Keratinocyte (primary cell): ENCODE measurements around the gene RETREG1. TPM values are rescaled to one million over a fixed set of nuclear protein-coding genes. Genes with fewer than 3 reads are reported as not detected.
"Not testable (repeated sequence)": the region's sequence is repeated elsewhere in the genome, so short reads cannot be mapped to it uniquely, and the experiment has no call there.

Experiments
- DNase-seq: peaks from one replicate; pipeline ENCODE4 v3.0.0-alpha.2; 2011; ENCODE audit warnings: low read depth, missing footprints, low spot score
- FAIRE-seq: peaks from 2 replicates; lab custom pipeline; 2011; peaks lifted over from hg19 to GRCh38; lab: Jason Lieb, UNC
- H2AFZ ChIP-seq: 2 replicates; pipeline ENCODE4 v1.6.0; 2012; ENCODE audit warnings: low read length, control low read depth, inconsistent platforms; ENCODE audit not compliant: control insufficient read depth
- H3K27ac ChIP-seq: 2 replicates; pipeline ENCODE4 v1.5.1; 2011; ENCODE audit warnings: low read length; ENCODE audit not compliant: control insufficient read depth, insufficient read depth
- H3K27me3 ChIP-seq: 3 replicates; pipeline ENCODE4 v1.6.0; 2011; ENCODE audit warnings: low read length; ENCODE audit not compliant: control insufficient read depth, insufficient read depth; ENCODE audit errors: extremely low read depth
- H3K36me3 ChIP-seq, 2 experiments: 2 replicates in 1 of 2; 3 replicates in 1 of 2; pipeline ENCODE4 v1.5.1; 2011; ENCODE audit warnings: low read length in 2 of 2, mild to moderate bottlenecking in 1 of 2; ENCODE audit not compliant: control insufficient read depth in 2 of 2, insufficient read depth in 2 of 2; ENCODE audit errors: extremely low read depth in 1 of 2
- H3K4me1 ChIP-seq: 3 replicates; pipeline ENCODE4 v1.5.1; 2011; ENCODE audit warnings: low read length; ENCODE audit not compliant: control insufficient read depth, insufficient read depth; ENCODE audit errors: extremely low read depth
- H3K4me2 ChIP-seq: 3 replicates; pipeline ENCODE4 v1.6.0; 2011; ENCODE audit warnings: low read depth, low read length; ENCODE audit not compliant: control insufficient read depth, insufficient read depth; ENCODE audit errors: extremely low read depth
- H3K4me3 ChIP-seq, 3 experiments: fragments of 200-600 bp in 1 of 3; sonication (generic) in 1 of 3; 2 replicates in 2 of 3; 3 replicates in 1 of 3; pipeline ENCODE4 v1.5.1; 2011 to 2016; ENCODE audit warnings: low read length in 3 of 3, mild to moderate bottlenecking in 3 of 3, control low read depth in 2 of 3, inconsistent platforms in 1 of 3, low read depth in 1 of 3, mixed read lengths in 1 of 3, mixed run types in 1 of 3, moderate library complexity in 1 of 3; ENCODE audit not compliant: control insufficient read depth in 2 of 3, insufficient read depth in 2 of 3; ENCODE audit errors: extremely low read depth in 1 of 3
- H3K79me2 ChIP-seq: 2 replicates; pipeline ENCODE4 v1.6.0; 2012; ENCODE audit warnings: low read length; ENCODE audit not compliant: control insufficient read depth, insufficient read depth
- H3K9ac ChIP-seq: 3 replicates; pipeline ENCODE4 v1.6.0; 2011; ENCODE audit warnings: low read length; ENCODE audit not compliant: control insufficient read depth, insufficient read depth; ENCODE audit errors: extremely low read depth
- H3K9me1 ChIP-seq: 3 replicates; pipeline ENCODE4 v1.6.0; 2011; ENCODE audit warnings: low read length; ENCODE audit not compliant: control insufficient read depth, insufficient read depth; ENCODE audit errors: extremely low read depth
- H3K9me3 ChIP-seq: 2 replicates; pipeline ENCODE4 v1.5.1; 2012; ENCODE audit warnings: low read depth, low read length; ENCODE audit not compliant: control insufficient read depth
- H4K20me1 ChIP-seq: 3 replicates; pipeline ENCODE4 v1.6.0; 2011; ENCODE audit warnings: low read length; ENCODE audit not compliant: control insufficient read depth, insufficient read depth; ENCODE audit errors: extremely low read depth
- EZH2 ChIP-seq: IDR thresholded peaks from one replicate; pipeline ENCODE4 v1.6.1; 2012; ENCODE audit warnings: inconsistent platforms, mild to moderate bottlenecking, low read length, moderate library complexity
- dilution Hi-C: fragments of 300-500 bp; cut with MboI; formaldehyde crosslinking; loops from one replicate; pipeline ENCODE4 v1.7.0; 2020; ENCODE audit warnings: low sequenced_read_pairs; ENCODE audit not compliant: extremely low pct_ligation_motif_present
- polyA plus RNA-seq, 5 experiments: library from polyadenylated mRNA; depleted of rRNA in 3 of 5; stranded (reverse) in 3 of 5; stranded (forward) in 1 of 5; unstranded in 1 of 5; fragments of >200 nt; gene quantifications; 1 replicate in 1 of 5; 2 replicates in 3 of 5; 3 replicates in 1 of 5; pipeline versions ENCODE4 v1.2.1 to v1.2.3, GENCODE V29; 2011 to 2012; ENCODE audit warnings: missing spikeins in 2 of 5, low read depth in 1 of 5, low replicate concordance in 1 of 5
- TF ChIP-seq, protein P1 (sequence below), 3 experiments: IDR thresholded peaks in 1 of 3; conservative IDR thresholded peaks in 1 of 3; optimal IDR thresholded peaks in 1 of 3; 2 replicates in 2 of 3; 3 replicates in 1 of 3; pipeline versions ENCODE3 to v1.5.1; 2011; ENCODE audit warnings: low read length in 3 of 3, mild to moderate bottlenecking in 3 of 3, moderate library complexity in 2 of 3, control low read depth in 1 of 3, inconsistent platforms in 1 of 3; ENCODE audit not compliant: insufficient read depth in 2 of 3; ENCODE audit errors: extremely low read depth in 1 of 3

Gene RETREG1
- polyA plus RNA-seq, 1 donor (not counting 4 experiments of a cell fraction or from before 2014, with no cell fraction given) = 7.4 TPM

DNA sequence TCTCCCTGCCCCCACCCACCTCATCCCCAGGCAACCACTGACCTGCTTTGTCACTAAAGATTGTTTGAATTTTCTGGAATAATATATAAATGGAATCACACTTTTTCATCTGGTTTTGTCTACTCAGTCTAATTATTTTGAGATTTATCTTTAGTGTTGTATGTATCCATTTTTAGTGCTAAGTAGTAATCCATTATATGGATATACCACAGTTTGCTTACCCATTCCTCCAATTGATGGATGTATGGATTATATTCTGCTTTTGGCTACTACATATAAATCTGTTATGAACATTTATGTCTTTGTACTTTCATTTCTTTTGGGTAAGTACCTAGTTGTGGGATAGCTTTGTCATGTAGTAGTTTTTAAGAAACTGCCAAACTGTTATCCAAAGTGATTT lies 136.7 kb downstream of the RETREG1 start:
- H3K4me2 ChIP-seq = no peak overlapping the region
- no peak overlapping the region for H2AFZ ChIP-seq
- no peak overlapping the region for H3K9ac ChIP-seq
- no peak overlapping the region for H3K27ac ChIP-seq
- no peaks in the 10 kb centered on the region for H3K9me1 ChIP-seq
- H3K27me3 ChIP-seq = no peaks in the 10 kb centered on the region
- peaks cover 14% of the 10 kb centered on the region for H3K4me1 ChIP-seq
- dilution Hi-C loops = no loop called here
- FAIRE-seq = no peak
- no peaks in the 10 kb centered on the region for H4K20me1 ChIP-seq
- no peaks in the 10 kb centered on the region for H3K79me2 ChIP-seq
- DNase-seq = no peak
- TF ChIP-seq EZH2 = no peak
- TF ChIP-seq, protein P1, sequence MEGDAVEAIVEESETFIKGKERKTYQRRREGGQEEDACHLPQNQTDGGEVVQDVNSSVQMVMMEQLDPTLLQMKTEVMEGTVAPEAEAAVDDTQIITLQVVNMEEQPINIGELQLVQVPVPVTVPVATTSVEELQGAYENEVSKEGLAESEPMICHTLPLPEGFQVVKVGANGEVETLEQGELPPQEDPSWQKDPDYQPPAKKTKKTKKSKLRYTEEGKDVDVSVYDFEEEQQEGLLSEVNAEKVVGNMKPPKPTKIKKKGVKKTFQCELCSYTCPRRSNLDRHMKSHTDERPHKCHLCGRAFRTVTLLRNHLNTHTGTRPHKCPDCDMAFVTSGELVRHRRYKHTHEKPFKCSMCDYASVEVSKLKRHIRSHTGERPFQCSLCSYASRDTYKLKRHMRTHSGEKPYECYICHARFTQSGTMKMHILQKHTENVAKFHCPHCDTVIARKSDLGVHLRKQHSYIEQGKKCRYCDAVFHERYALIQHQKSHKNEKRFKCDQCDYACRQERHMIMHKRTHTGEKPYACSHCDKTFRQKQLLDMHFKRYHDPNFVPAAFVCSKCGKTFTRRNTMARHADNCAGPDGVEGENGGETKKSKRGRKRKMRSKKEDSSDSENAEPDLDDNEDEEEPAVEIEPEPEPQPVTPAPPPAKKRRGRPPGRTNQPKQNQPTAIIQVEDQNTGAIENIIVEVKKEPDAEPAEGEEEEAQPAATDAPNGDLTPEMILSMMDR (optimal IDR thresholded peaks at IDR 0.05 in 1 of 3, IDR thresholded peaks at IDR 0.05 in 1 of 3, conservative IDR thresholded peaks at IDR 0.05 in 1 of 3; ENCODE audit: extremely low read depth in 1 of 3, insufficient read depth in 2 of 3, low read length in 3 of 3) = no peak
- no peaks in the 10 kb centered on the region for H3K9me3 ChIP-seq
- H3K4me3 ChIP-seq = no peak overlapping the region
- H3K36me3 ChIP-seq = no peaks in the 10 kb centered on the region

DNA sequence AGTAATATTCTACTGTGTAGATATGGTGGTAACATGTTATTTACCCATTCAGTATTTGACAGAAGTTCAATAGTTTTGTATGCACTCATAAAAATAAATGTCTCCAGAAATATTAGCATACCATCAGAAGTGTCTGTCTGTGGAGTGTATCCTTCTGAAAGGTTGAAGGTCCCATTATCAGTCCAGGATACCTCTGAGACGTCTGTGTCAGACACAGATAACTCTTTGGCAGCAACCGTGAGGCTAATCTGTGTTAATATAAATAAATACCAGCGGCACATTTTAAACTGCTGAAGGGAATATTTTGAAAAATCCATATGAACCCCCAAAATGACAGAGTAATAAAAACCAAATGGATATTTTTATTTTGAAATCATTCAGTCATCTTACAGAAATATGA lies 139.3 kb downstream of the RETREG1 start:
- no peaks in the 10 kb centered on the region for H3K9me1 ChIP-seq
- no peak overlapping the region for H3K27ac ChIP-seq
- no peaks in the 10 kb centered on the region for H3K27me3 ChIP-seq
- no peak for FAIRE-seq
- DNase-seq = no peak
- dilution Hi-C loops = no loop called here
- H3K79me2 ChIP-seq = no peaks in the 10 kb centered on the region
- no peak overlapping the region for H2AFZ ChIP-seq
- H3K9me3 ChIP-seq = no peaks in the 10 kb centered on the region
- H3K4me2 ChIP-seq = no peak overlapping the region
- no peaks in the 10 kb centered on the region for H3K36me3 ChIP-seq
- no peak overlapping the region for H3K4me3 ChIP-seq
- H3K4me1 ChIP-seq = no peaks in the 10 kb centered on the region
- H3K9ac ChIP-seq = no peak overlapping the region
- H4K20me1 ChIP-seq = no peaks in the 10 kb centered on the region
- no peak for TF ChIP-seq EZH2
- TF ChIP-seq, protein P1 (optimal IDR thresholded peaks at IDR 0.05 in 1 of 3, IDR thresholded peaks at IDR 0.05 in 1 of 3, conservative IDR thresholded peaks at IDR 0.05 in 1 of 3; ENCODE audit: extremely low read depth in 1 of 3, insufficient read depth in 2 of 3, low read length in 3 of 3) = no peak

DNA sequence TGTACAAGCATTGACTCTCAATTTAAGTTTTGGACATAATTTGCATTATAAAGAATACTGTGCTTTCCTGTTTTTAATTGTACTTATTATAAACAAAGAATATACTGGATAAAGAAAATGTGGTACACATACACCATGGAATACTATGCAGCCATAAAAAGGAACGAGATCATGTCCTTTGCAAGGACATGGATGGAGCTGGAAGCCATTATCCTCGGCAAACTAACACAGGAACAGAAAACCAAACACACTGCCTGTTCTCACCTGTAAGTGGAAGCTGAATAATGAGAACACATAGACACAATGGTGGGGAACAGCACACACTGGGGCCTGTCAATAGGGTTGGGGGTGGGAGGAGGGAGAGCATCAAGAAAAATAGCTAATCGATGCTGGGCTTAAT lies 140.4 kb downstream of the RETREG1 start:
- H3K9me3 ChIP-seq, H3K27me3 ChIP-seq, H4K20me1 ChIP-seq, H3K79me2 ChIP-seq, H3K36me3 ChIP-seq, dilution Hi-C loops, H3K9me1 ChIP-seq, H3K4me3 ChIP-seq, FAIRE-seq, H3K9ac ChIP-seq, H2AFZ ChIP-seq, H3K27ac ChIP-seq, DNase-seq, H3K4me1 ChIP-seq, H3K4me2 ChIP-seq: not testable (repeated sequence)
